Measurements from ENCODE around the gene UACA.
"Not testable (repeated sequence)": the region's sequence is repeated elsewhere in the genome, so short reads cannot be mapped to it uniquely, and the experiment has no call there.

The UACA gene, protein sequence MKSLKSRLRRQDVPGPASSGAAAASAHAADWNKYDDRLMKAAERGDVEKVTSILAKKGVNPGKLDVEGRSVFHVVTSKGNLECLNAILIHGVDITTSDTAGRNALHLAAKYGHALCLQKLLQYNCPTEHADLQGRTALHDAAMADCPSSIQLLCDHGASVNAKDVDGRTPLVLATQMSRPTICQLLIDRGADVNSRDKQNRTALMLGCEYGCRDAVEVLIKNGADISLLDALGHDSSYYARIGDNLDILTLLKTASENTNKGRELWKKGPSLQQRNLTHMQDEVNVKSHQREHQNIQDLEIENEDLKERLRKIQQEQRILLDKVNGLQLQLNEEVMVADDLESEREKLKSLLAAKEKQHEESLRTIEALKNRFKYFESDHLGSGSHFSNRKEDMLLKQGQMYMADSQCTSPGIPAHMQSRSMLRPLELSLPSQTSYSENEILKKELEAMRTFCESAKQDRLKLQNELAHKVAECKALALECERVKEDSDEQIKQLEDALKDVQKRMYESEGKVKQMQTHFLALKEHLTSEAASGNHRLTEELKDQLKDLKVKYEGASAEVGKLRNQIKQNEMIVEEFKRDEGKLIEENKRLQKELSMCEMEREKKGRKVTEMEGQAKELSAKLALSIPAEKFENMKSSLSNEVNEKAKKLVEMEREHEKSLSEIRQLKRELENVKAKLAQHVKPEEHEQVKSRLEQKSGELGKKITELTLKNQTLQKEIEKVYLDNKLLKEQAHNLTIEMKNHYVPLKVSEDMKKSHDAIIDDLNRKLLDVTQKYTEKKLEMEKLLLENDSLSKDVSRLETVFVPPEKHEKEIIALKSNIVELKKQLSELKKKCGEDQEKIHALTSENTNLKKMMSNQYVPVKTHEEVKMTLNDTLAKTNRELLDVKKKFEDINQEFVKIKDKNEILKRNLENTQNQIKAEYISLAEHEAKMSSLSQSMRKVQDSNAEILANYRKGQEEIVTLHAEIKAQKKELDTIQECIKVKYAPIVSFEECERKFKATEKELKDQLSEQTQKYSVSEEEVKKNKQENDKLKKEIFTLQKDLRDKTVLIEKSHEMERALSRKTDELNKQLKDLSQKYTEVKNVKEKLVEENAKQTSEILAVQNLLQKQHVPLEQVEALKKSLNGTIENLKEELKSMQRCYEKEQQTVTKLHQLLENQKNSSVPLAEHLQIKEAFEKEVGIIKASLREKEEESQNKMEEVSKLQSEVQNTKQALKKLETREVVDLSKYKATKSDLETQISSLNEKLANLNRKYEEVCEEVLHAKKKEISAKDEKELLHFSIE (N-terminal part only)

DNA sequence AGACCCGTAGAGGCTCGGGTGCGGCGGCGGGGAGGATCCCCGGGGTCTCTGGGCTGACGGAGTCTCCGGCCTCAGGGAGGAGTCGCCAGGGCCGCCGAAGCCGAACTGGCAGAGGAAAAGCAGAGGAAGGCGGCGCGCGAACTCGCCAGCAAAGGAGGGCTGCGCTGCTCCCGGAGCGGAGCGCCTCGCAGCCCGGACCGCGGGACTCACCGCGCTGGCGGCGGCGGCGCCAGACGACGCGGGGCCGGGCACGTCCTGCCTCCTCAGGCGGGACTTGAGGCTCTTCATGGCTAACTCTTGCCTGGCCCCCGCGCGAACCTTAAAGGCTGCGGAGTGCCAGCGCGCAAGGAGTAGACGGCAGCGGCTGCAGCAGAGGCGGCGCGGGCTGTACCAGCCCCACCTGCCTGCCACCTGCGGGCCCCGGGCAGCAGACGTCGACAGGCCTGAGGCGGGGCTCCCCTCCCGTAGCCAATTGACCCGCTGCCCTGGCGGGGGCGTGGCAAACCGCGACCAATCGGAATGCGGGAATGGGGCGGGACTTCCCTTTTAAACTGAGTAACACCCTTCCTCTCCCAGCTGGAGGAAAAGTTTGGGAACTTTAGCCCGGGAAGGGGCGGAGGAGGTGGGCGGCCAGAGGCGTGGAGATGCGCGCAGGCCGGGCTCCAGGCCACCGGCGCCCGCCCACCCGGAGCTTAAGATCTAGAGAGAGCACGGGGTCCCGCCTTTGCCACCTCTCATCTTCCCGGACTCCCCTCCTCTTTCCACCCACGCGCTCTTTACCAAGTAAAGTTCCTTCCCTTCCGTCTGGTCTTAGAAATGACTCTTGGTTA is at the start of gene UACA:
Gene UACA (minus strand): TSS at position 439 of the 830 bp plus-strand sequence. CDS start 151 bp downstream, at position 288.
- no peak for DNase-seq

DNA sequence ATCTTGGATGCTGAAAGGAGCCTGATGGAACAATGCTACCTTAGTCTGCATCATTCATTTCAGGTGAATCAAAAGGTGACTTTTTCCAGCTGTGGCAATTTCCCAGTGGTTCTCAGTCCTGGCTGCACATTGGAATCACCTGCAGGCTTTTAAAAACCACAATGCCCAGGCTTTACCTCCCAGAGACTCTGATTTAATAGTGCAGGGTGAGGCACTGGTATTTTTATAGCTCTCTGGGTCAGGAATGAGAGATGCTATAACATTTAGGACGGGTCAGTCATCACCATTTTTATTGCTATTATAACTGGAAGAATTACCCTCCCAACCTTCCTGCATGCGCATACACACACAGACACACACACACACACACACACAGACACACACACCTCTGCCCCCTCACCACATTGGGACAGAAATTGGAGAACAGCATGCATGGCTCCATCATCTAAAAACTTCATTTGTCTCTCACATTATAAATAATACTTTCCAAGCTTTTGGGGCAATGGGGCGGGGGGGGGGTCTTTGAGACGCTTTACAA is 49.5 kb upstream of the UACA start:
- DNase-seq = no peak

DNA sequence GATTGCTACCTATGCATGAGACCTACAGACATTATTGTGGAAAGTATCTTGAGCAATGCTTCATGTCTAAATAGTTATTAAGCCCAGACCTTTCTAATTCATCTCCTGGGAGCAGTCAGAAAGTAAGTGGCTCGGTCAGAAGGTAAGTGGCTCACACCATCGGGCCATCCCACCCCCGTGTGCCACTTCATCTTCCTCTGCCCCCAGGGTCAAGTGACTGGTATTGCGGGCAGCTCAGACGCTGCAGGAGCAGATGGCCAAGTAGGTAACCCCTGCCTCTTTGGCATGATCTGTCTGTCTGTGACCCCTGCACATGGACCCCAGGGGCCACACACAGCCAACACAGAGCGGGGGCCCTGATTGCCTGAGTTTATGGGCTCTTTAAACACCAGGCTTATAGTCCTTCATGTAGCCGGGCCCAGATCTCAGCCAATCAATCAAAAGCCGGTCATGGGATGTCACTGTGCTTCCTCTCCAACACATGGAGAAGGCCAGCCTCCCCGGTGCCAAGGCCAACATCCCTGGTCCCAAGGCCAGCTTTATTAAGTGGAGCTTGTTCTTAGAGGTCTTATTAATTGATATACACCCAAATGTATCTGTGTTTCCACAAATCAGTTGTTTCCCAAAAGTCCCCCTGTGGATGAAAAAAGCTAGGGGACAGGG is 47.7 kb upstream of the UACA start:
- no peak for DNase-seq

DNA sequence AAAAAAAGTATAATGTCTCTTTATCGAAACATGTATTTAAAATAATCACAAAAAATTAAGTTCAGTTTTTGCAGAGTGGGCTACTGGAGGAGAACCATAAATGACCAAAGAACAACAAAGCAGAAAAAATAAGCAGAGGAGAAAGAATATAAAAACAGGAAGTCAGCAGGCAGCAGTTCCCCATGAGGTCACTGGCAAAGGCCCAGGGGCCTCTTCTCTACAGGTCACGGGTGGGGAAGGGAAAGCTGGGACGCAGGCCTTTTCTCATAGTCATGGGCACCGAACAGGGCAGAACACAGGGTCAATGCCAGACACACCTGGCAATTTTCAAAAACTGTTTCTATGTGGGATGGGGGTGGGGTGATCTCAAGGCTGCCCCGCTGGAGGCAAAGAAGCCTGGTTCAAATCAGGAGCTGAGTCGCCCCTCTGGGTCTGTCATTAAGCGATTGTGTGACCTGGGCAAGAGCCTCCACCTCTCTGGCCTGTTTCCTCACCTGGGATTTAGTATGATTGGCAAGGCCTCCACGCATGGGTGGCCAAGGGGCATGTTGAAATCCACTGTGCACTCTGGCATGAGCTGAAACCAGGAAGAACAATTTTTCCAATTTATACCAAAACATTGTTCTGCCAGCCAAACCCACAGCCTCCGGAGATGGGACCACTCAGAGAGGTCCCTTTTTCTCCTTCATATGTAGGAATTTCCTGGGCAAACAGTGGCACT is 43.8 kb upstream of the UACA start:
- DNase-seq = no peak

DNA sequence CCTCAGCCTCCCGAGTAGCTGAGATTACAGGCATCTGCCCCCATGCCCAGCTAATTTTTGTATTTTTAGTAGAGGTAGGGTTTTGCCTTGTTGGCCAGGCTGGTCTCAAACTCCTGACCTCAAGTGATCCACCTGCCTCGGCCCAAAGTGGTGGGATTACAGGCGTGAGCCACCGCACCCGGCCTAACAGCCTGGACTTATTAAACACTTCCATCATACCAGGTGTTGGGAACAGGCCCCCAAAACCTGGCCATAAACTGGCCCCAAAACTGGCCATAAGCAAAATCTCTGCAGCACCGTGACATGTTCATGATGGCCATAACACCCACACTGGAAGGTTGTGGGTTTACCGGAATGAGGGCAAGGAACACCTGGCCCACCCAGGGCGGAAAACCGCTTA is 41.0 kb upstream of the UACA start:
- DNase-seq = not testable (repeated sequence)

DNA sequence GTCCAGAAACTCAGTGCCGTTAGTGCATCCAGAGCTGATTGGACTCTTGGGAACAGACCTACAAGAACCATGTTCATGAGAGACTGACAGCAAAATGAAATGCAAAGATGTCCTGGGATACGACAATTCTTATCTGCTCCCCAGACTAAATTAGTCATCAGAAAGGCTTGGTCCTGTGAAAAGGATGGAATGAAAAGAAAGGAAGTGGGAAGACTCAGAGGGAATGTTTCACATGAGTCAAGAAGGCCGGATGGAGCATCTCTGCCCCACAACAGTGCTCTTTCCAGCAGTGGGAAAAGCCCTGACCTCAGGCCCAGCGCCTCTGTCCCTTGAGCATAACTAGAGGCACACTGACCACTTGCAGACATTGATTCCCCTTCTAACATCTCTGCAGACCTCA is 39.3 kb upstream of the UACA start:
- DNase-seq = no peak

DNA sequence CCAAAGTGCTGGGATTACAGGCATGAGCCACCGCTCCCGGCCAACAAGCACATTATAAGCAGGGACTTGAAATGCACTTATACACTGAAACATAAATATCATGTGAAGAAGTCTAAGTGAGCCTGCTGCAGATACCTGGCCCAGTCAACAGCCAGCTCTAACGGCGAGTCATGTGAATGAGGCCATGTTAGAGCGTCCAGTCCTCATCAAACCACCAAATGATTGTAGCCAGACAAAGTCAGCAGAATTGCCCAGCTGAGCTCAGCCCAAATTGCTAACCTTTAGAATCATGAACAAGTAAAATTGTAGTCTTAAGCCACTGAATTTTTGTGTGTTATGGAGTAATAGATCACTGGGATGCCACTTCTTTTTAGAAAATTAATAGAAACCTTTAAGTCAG is 37.8 kb upstream of the UACA start:
- DNase-seq = no peak

DNA sequence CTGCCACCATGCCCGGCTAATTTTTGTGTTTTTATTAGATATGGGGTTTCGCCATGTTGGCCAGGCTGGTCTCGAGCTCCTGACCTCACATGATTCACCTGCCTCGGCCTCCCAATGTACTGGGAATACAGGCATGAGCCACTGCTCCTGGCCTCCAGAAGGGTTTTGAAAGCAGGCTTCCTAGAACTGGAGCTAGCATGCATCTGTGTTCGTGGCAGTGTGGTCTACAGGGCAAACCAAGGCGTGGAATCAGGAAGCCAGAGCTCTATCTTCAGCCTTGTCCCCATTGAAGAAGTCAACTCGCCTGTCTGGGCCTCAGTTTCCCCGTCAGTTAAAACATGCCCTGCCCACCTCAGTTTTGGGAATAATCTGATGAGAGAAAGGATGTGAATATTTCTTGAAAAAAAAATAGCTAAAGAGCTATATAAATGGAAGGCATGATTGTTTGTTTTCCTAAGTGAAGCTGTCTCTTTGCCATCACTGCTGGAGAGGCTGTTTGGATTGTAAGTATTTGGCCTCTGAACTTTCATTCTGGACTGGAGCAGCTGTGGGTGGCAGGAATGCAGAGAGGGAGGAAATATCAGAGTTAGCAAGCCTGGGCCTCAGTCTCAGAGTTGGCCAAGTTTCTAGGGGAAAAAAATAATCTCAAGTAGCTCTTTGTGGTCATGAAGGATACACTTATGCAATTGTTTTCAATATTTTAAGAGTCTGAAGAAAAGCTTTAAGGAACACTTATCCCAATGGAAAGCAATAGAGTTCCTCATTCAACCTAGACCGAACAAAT is 36.5 kb upstream of the UACA start:
- no peak for DNase-seq

DNA sequence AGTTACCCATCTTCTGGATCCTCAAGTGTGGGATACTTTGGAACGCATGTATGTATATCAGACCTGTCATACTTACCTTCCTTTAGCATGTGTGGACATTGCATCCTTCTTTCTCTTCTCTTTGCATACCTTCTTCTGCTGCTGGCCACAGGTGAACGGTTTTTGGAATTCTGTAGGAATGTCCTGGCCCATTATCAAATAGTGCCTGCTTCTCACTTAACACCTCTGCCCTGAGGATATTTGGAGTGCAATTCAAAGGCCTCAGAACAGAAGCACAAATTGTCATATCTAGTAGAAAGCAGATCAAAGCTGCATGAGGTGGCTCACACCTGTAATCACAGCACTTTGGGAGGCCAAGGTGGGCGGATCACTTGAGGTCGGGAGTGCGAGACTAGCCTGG is 34.1 kb upstream of the UACA start:
- no peak for DNase-seq

DNA sequence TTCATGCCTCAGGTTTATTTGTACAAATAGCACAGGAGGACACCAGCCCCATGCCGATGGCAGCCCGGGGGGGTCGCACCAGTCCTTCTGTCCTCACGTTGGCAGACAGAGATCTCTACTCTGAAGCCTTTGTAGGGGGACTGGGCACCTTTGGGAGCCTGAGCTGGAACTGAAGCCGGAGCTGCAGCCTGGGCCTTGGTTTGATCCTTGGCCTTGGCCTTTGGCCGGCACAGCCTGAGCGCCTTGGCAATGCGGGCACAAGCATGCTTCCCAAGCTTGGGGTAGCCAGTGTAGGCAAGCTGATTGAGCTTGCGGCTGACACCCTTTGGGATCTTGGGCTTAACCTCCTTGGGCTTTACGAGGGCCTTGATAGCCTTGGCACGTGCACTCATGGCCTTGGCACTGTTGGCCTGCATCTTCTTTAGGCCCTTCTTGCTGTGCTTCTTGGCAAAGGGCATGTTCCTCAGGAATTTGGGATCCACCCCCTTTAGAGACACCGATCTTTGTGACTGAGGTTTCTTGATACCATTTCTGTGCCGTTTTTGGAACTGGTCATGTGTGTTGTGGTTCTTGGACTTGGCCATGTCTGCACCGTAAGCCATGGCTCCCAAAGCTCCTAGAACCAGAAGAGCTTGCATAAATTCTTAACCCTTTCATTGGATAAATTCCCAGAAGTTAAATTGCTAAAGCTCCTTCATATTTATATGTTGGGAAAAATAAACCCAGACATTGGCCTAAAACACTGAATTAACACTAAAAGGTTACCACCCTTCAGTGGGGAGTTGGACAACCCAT is 33.4 kb upstream of the UACA start:
- no peak for DNase-seq

DNA sequence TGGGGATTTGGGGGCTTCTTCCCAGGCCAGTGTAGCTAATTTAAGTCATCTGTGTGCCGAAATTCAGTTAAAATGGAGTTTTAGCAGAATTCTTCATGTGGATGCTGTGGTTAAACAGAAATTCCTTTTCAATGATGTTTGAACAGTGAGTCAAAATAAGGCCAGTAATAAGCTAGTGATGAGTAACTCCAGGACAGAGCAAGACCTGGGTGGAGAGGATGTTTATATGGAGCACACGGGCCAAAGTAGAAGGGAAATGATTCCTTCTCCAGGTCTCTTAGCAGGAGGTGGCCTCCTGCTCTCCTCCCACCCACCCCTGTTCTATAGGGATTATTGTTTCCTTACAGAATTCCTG is 31.9 kb upstream of the UACA start:
- DNase-seq = no peak

DNA sequence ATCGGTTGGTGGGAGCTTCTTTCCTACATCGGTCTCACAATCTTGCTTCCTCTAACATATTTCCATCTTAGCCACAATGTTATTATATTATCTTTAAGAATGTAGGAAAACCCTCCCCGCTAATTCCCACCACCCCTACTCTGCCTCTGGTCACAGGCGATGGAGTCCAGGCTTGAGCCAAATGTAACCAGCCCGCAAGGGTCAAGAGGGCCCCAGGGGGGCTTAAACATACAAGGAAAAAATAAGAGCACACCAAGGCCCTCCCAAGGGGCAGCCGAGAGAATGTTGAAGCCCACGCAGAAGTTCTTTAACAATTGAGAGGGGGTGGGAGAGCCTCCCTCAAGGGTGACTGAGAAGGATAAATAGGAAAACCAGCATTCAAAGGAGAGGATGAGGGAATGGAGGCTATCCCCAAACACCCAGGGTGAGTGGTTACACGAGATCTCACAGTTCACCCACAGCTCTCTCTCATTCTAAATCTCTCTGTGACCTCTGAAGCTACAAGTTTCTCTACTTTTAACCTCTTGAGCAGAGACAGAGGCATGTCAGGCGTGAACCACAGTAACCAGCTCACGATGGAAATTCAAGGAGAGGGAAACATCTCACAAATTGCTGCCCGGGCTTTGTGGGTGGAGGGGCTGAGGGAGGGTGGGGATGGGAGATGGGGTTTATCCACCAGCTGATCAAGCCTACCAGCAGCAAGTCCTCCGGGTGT is 31.4 kb upstream of the UACA start:
- no peak for DNase-seq

DNA sequence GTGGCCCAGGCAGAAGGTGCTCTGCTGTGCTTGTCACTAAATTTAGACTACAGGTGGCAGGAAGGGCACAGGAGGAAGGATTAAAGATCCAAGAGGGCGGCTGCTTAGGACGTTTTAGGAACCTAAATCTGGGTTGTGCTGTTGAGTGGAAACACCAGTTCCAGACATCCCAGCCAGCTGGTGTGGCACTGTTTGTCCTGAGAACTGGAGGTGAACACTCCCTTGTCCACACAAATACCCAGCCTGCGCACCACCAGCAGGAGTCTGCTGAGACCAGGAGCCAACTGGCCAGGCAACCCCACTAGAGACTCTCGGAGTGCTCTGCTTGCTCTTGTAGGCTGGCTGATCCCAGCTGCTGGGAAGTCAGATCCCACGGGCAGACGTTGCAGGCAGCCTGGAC is 30.3 kb upstream of the UACA start:
- DNase-seq = no peak

DNA sequence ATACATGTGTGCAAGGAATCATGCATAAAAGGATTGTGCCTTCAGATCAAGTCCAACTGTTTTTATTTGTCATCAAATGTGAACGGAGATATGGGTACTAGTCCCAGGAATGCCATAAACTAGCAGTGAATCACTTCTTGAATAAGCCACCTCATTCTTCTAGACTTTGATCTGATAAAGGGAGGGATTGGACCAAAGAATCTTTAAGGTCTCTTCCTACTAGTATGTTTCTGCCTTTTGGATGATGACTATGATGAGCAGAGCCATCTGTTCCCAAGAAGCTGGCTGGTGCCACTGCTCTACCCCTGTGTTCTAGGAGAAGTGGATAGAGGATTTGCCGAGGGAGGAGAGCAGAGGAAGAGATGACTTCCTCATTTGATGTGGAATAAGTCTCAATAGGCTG is 28.8 kb upstream of the UACA start:
- no peak for DNase-seq

DNA sequence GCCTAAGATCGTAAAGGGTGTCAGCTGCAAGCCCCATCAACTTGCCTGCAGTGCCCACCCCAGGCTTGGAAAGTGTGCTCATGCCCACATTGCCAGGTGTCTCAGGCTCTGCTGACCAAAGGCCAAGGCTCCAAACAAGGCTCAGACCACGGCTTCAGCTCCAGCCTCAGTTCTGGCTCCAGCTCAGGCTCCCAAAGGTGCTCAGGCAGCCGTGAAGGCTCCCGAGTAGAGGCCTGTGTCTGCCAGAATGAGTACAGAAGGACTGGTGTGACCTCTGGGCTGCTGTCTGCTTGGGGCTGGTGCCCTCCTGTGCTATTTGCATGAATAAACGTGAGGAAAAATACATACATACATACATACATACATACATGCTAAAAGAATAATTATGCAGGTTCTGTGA is 27.9 kb upstream of the UACA start:
- DNase-seq = no peak

DNA sequence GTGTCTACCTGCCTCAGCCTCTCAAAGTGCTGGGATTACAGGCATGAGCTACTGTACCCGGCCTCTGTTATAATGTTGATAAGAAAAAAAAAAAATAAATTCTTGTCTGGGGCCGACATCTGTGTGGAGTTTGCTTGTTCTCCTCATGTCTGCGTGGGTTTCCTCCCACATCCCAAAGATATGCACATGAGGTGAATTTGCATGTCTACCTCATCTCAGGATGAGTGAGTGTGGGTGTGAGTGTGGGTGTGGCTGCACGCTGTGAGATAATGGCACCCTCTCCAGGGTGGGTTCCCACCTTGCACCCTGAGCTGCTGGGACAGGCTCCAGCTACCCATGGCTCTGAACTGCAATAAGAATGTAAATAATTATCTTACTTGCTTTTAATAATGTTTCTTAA is 25.9 kb upstream of the UACA start:
- no peak for DNase-seq

DNA sequence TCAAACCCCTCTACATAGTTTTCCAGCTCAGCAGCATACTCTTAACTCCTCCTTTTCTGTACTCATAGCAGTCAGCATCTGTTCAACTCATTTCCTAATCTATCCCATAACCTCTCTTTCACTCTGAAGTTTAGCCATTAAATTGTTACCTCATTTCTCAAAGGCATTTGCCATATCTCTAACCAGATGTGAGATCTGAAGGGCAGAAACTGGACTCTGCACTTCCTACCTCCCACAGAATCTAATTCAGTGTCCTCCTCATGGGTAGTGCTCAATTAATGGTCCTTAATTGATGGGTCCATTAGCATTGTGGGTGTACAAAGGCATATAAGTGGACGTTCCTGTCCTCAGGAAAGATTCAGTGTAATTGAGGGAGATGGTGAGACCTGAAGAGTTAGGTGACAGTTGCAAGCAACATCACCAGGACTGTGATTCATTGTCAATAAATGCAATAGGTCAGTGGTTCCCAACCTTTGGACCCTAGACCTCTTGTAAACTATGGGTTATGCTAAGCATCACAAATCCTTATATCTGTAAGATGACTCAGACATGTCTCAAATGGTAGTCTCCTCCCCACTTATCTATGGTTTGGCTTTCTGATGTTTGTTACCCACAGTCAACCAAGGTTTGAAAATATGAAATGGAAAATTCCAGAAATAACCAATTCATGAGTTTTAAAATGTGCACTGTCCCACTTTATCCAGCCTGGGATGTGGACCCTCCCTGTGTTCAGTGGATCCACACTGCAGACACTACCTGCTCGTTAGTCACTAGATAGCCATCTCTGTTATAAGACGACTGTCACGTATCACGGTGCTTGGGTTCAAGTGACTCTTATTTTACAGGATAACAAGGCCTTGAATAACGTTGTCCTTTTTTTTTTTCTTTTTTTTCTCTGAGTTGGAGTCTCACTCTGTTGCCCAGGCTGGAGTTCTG is 25.0 kb upstream of the UACA start:
- DNase-seq = no peak
